Measurements from ENCODE around the gene NUDT22. TPM values are rescaled to one million over a fixed set of nuclear protein-coding genes. Genes with fewer than 3 reads are reported as not detected.
A peak's percentile ranks its signal among the peaks of the same experiment; 100 is the strongest.

The NUDT22 gene
- total and polyA plus RNA-seq, 8 donors: 35.1 to 363 (median 112) TPM

GRCh38 chr11:64220798-64221197 lies 5.3 kb upstream of the NUDT22 start:
- Histone ChIP-seq H3K27me3 (no peaks in the 10 kb centered on the region), H3K4me1 (peaks cover 8 to 24% (median 21%) of the 10 kb centered on the region in 4 donors), H3K36me3 (peaks cover 15 to 67% (median 57%) of the 10 kb centered on the region in 4 donors), H3K27ac (no peak overlapping the region), H3K9me3 (no peaks in the 10 kb centered on the region), H3K4me3 (no peak overlapping the region)
- WGBS, 5 donors: 84 to 95% (median 87%) methylated on average over 7 to 14 of the region's 14 CpGs
- no peak for TF ChIP-seq CTCF (IDR thresholded peaks at IDR 0.05)
- intact Hi-C loops (cut with DNase I; ENCODE audit: low total_unique reads): no loop called here
- no peak for DNase-seq

- H3K4me3 ChIP-seq: no peak overlapping the region
- intact Hi-C loops (cut with DNase I; ENCODE audit: low total_unique reads): no loop called here
- DNase-seq: no peak
- no peak overlapping the region for H3K27ac ChIP-seq
- H3K27me3 ChIP-seq: no peaks in the 10 kb centered on the region
- 54 to 73% (median 70%) methylated on average over 5 to 9 of the region's 9 CpGs for WGBS, 5 donors
- peaks cover 15 to 58% (median 51%) of the 10 kb centered on the region in 4 donors for H3K36me3 ChIP-seq
- H3K9me3 ChIP-seq: no peaks in the 10 kb centered on the region
- H3K4me1 ChIP-seq: peaks cover 17 to 37% (median 35%) of the 10 kb centered on the region in 4 donors
- TF ChIP-seq POLR2AphosphoS5 (IDR thresholded peaks at IDR 0.05): no peak
- no peak for TF ChIP-seq EP300 (IDR thresholded peaks at IDR 0.05)
- no peak for TF ChIP-seq CTCF (IDR thresholded peaks at IDR 0.05)
- TF ChIP-seq POLR2A (IDR thresholded peaks at IDR 0.05): no peak
Measured at GRCh38 chr11:64222651-64223000, 3.4 kb upstream of the NUDT22 start.

- peaks cover 21 to 42% (median 40%) of the 10 kb centered on the region in 4 donors for H3K4me1 ChIP-seq
- H3K27me3 ChIP-seq: no peaks in the 10 kb centered on the region
- peaks cover 15 to 57% (median 51%) of the 10 kb centered on the region in 4 donors for H3K36me3 ChIP-seq
- WGBS, 5 donors: 81 to 84% (median 82%) methylated on average over 12 to 24 of the region's 24 CpGs
- no peak overlapping the region for H3K27ac ChIP-seq
- H3K4me3 ChIP-seq: no peak overlapping the region
- TF ChIP-seq EP300 (IDR thresholded peaks at IDR 0.05) (no peak), CTCF (IDR thresholded peaks at IDR 0.05) (no peak)
- H3K9me3 ChIP-seq: no peaks in the 10 kb centered on the region
- DNase-seq: peak in 1 of 2 donors; percentile 14
- intact Hi-C loops (cut with DNase I; ENCODE audit: low total_unique reads): no loop called here
Measured at GRCh38 chr11:64223001-64223651, 2.9 kb upstream of the NUDT22 start.

- H3K36me3 ChIP-seq: peaks cover 15 to 47% (median 44%) of the 10 kb centered on the region in 4 donors
- H3K4me3 ChIP-seq: no peak overlapping the region
- H3K9me3 ChIP-seq: no peaks in the 10 kb centered on the region
- H3K27ac ChIP-seq: no peak overlapping the region
- 89 to 94% (median 93%) methylated on average over 10 to 17 of the region's 17 CpGs for WGBS, 5 donors
- no peak for TF ChIP-seq EP300 (IDR thresholded peaks at IDR 0.05)
- no peak for TF ChIP-seq POLR2A (IDR thresholded peaks at IDR 0.05)
- no peak for TF ChIP-seq POLR2AphosphoS5 (IDR thresholded peaks at IDR 0.05)
- TF ChIP-seq CTCF (IDR thresholded peaks at IDR 0.05): no peak
- peaks cover 26 to 53% (median 44%) of the 10 kb centered on the region in 4 donors for H3K4me1 ChIP-seq
- DNase-seq: no peak
- no peaks in the 10 kb centered on the region for H3K27me3 ChIP-seq
- intact Hi-C loops (cut with DNase I; ENCODE audit: low total_unique reads): no loop called here
Measured at GRCh38 chr11:64224151-64224890, 1.8 kb upstream of the NUDT22 start.

All from stomach (tissue), 9 donors.